Activated naive CD4-positive, alpha-beta T cell treated with Interleukin-2 at 50 U/mL for 16 hours (primary cell): ENCODE data around the gene TARS2.
A peak's percentile ranks its signal among the peaks of the same experiment; 100 is the strongest.

Experiments
- DNase-seq: peaks from one replicate; pipeline ENCODE4 v3.0.0-alpha.2; 2020

Gene TARS2

GRCh38 chr1:150543500-150544143 is 56.4 kb downstream of the TARS2 start:
- no peak for DNase-seq

- DNase-seq, result no peak
Measured at GRCh38 chr1:150544204-150544603, 57.0 kb downstream of the TARS2 start.

DNA sequence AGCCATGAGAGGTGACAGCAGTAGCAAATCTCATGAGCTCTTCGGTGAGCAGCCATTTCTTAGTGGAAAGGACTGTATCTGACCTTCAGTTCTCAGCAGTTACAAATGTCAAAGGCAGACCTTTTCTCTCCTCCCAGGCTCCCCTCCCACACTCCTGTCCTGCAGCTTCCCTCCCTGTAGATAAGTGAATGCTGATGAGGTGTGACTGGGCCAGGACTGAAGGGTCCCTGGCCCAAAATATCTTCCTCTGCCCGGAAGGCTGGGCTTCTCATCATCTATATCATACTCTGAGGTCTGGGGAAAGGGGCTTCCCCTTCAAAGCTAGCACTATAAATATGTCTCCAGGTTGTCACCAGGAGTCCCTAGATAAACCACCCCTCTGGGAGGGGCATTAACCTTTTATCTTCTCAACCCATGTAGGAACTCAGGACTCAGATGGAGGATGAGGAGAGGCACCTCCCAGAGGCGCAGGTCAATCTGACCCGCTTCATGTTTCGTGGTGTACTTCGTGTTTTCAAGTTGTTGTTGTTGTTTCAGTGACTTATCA is 58.3 kb downstream of the TARS2 start:
- DNase-seq, result no peak

GRCh38 chr1:150546294-150546937 is 59.2 kb downstream of the TARS2 start:
- no peak for DNase-seq

GRCh38 chr1:150548324-150548631 is 61.1 kb downstream of the TARS2 start:
- DNase-seq, result no peak

- peak; percentile 40 for DNase-seq
Measured at GRCh38 chr1:150548632-150549495, 61.6 kb downstream of the TARS2 start, which contains the start of gene ADAMTSL4. ADAMTSL4 (plus strand) TSS chr1:150549408; CDS start chr1:150552289, 2,881 bp downstream.

GRCh38 chr1:150549496-150550221 is 62.4 kb downstream of the TARS2 start:
- no peak for DNase-seq

DNA sequence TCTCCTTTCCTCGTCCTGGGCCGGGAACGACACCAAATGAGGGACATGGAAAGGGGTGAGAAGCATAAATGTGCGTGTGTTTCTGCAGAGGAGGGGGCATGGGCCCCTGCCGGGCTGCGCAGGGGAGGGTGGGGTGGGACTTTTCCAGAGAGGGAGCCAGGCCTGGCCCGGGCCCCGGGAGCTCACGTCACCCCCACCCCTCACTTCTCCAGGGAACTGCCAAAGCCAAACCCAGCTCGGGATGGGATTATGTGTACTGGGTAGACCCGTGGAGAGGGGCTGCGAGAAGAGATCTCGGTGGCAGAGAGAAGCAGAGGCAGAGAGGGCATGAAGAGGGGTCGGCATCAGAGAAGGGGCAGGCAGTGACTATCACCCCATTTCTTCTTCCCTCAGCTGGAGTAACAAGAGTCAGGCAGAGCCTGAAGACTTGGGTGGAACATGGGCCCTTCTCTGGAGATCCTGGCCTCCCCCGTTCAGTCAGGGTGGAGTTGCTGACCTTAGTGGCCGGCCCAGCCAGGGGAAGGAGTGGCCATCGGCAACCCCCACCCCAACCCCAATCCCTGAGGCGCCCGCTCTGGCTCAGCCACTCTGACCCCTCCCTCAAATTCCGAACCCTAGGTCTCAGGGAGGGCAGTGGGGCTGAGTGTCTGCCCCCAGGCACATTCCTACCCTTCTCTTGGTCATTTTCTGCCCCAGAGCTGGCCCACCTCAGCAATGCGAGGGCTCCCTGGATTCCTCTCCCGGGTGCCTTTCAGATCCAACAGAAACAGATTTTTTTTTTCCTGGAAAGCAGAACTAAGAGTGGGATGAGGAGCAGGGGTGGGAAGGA is 63.2 kb downstream of the TARS2 start:
- no peak for DNase-seq

- DNase-seq, result no peak
Measured at GRCh38 chr1:150551051-150551783, 64.0 kb downstream of the TARS2 start.

DNA sequence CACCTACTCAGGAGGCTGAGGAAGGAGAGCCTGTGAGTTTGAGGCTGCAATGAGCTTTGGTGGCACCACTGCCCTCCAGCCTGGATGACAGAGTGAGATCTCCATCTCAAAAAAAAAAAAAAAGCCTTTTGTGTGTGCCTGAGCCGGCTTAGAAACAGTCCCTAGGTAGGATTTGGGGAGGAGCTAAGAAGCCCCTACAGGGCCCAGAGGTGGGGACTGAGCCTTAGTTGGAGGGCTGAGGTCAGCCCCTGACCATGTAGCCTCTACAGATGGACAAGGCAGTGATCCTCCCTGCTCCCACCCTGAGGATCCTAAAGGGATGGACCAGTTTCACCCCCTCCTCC is 64.5 kb downstream of the TARS2 start:
- no peak for DNase-seq

- DNase-seq, result no peak
Measured at GRCh38 chr1:150552128-150552910, 65.1 kb downstream of the TARS2 start.

DNA sequence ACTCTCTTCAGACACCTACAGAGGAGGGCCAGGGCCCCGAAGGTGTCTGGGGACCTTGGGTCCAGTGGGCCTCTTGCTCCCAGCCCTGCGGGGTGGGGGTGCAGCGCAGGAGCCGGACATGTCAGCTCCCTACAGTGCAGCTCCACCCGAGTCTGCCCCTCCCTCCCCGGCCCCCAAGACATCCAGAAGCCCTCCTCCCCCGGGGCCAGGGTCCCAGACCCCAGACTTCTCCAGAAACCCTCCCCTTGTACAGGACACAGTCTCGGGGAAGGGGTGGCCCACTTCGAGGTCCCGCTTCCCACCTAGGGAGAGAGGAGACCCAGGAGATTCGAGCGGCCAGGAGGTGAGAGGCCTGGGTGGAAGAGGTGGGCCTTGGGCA is 65.7 kb downstream of the TARS2 start:
- DNase-seq, result no peak

GRCh38 chr1:150553392-150554085 is 66.3 kb downstream of the TARS2 start:
- DNase-seq, result no peak

GRCh38 chr1:150554086-150554452 is 66.8 kb downstream of the TARS2 start:
- DNase-seq, result no peak

GRCh38 chr1:150555198-150555970 is 68.2 kb downstream of the TARS2 start:
- DNase-seq, result no peak

DNA sequence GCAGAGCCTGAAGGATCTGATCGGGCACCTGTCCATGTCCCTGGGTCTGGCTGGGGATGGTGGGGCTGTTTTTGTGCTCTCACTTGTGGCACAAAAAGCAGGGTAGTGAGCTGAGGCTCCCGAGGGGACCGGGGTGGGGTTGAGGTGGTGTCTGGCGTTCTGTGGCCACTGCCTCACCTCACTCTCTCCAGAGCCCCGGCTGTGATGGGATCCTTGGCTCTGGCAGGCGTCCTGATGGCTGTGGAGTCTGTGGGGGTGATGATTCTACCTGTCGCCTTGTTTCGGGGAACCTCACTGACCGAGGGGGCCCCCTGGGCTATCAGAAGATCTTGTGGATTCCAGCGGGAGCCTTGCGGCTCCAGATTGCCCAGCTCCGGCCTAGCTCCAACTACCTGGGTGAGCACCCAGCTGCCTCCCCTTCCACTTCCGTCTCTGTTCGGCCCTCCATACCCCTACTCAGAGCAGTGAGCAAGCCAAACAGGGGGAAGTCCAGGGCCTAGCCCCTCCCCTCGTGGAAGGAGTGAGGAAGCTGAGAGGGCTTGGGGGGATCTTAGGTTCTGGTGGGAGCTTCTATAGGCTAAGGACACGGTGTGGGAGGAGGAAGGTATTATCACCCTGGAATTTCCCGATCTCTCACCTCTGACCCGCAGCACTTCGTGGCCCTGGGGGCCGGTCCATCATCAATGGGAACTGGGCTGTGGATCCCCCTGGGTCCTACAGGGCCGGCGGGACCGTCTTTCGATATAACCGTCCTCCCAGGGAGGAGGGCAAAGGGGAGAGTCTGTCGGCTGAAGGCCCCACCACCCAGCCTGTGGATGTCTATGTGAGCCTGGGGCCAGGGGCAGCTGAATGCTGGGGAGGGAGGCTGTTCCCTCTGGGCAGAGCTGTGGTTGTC is 69.0 kb downstream of the TARS2 start:
- DNase-seq, result no peak

GRCh38 chr1:150557065-150557600 is 69.9 kb downstream of the TARS2 start:
- DNase-seq, result no peak
